ENCODE measurements around the gene DNM3. TPM values are rescaled to one million over a fixed set of nuclear protein-coding genes. Genes with fewer than 3 reads are reported as not detected.

DNM3 gene
- total and polyA plus RNA-seq, 2 of the 8 experiments (the other 6 are each of a cell fraction or from before 2014, with no cell fraction given), result 2.0 to 8.5 TPM

DNA sequence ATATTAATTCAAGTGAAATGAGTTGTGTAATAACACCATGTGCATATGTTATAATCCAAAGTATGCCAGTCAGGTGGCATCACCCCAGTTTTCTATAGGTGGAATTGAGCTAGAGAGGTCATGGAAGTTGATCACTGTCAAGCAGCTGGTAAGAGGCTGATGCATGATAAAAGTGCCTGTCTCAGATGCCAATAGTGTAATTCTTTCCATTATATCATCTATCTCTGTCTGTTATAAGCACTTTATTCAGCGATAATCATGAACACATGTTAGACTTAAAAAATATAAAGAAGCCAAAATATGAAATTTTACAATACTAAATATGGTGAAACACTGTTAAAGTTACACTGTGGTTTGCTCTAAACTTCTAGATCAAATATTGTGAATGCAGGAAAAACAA, 156.6 kb downstream of the DNM3 start:
- Histone ChIP-seq H4K91ac (replicated peaks; ENCODE audit: insufficient read length, low read length) (no peak overlapping the region), H2BK5ac (ENCODE audit: low read depth, low read length) (no peak overlapping the region), H2BK20ac (ENCODE audit: low read length) (no peak overlapping the region), H3K4me3 (ENCODE audit: extremely low read depth in 1 of 4, insufficient read depth in 2 of 4, low read depth in 3 of 4, low read length in 4 of 4) (no peak overlapping the region), H3K9ac (replicated peaks in 1 of 4; ENCODE audit: extremely low read depth in 1 of 4, low read depth in 3 of 4, low read length in 3 of 4) (no peak overlapping the region), H3K4ac (replicated peaks; ENCODE audit: insufficient read length, low read depth, low read length) (no peak overlapping the region), H3K36me3 (ENCODE audit: control insufficient read depth in 2 of 4, insufficient read depth in 4 of 4, low read length in 3 of 4) (no peaks in the 10 kb centered on the region), H3K14ac (ENCODE audit: insufficient read length) (no peak overlapping the region), H3K27me3 (replicated peaks in 1 of 4; ENCODE audit: control insufficient read depth in 3 of 4, extremely low read depth in 1 of 4, insufficient read depth in 3 of 4, low read length in 3 of 4) (no peaks in the 10 kb centered on the region), H2BK120ac (replicated peaks; ENCODE audit: low read depth, low read length) (no peak overlapping the region), H3K18ac (ENCODE audit: extremely low read depth, low read length) (no peak overlapping the region), H4K8ac (ENCODE audit: extremely low read depth, insufficient read depth, low read length) (no peak overlapping the region), H3K27ac (ENCODE audit: low read depth, low read length) (no peak overlapping the region), H3K23ac (ENCODE audit: insufficient read length) (no peak overlapping the region), H2AFZ (ENCODE audit: low read length) (no peak overlapping the region), H3K23me2 (ENCODE audit: low read depth, low read length) (no peaks in the 10 kb centered on the region), H4K5ac (ENCODE audit: insufficient read length, low read depth, low read length) (no peak overlapping the region), H4K20me1 (replicated peaks in 1 of 2; ENCODE audit: control insufficient read depth in 1 of 2, insufficient read depth in 2 of 2, low read length in 2 of 2) (no peaks in the 10 kb centered on the region), H2BK12ac (ENCODE audit: low read depth, low read length) (no peak overlapping the region), H3K4me2 (ENCODE audit: insufficient read depth in 1 of 2, low read depth in 2 of 2, low read length in 2 of 2) (no peak overlapping the region), H3K79me2 (ENCODE audit: control insufficient read depth in 1 of 2, insufficient read depth in 2 of 2, low read length in 2 of 2) (no peaks in the 10 kb centered on the region), H3K56ac (replicated peaks; ENCODE audit: insufficient read length, low read depth, low read length) (no peak overlapping the region), H3K4me1 (replicated peaks in 1 of 4; ENCODE audit: control insufficient read depth in 3 of 4, insufficient read depth in 4 of 4, low read length in 3 of 4) (no peaks in the 10 kb centered on the region), H2BK15ac (ENCODE audit: low read length) (no peak overlapping the region), H3K79me1 (ENCODE audit: low read depth, low read length) (no peaks in the 10 kb centered on the region; the same call in 1 of the 2 replicates), H2AK5ac (ENCODE audit: low read depth, low read length) (no peak overlapping the region), H3K9me3 (ENCODE audit: insufficient read depth in 2 of 2, low read depth in 1 of 2, low read length in 1 of 2) (no peaks in the 10 kb centered on the region)
- FAIRE-seq (no peak), DNase-seq (ENCODE audit: low read depth in 1 of 2, low spot score in 2 of 2) (no peak)
- POLR2A ChIA-PET (ENCODE audit: partially characterized antibody), result no interaction called here
- WGBS, 2 experiments (ENCODE audit: extremely low coverage in 1 of 2, insufficient coverage in 1 of 2, insufficient read length in 1 of 2, insufficient replicate concordance in 2 of 2, low coverage in 1 of 2, low lambda C conversion rate in 2 of 2, missing lambda C conversion rate in 1 of 2), result 88% methylated on average over 1 of the region's 1 CpG; no CpG with 5 or more reads in 1 of the 2 experiments
- CTCF ChIA-PET (ENCODE audit: partially characterized antibody), result interaction anchor here (0.9 to 4.8 kb wide), 4 partner anchors 13 to 407 kb away, joined by 3 to 40 read pairs (median 6); no protein-coding TSS in a partner anchor
- TF ChIP-seq CTBP2 (IDR thresholded peaks at IDR 0.05; ENCODE audit: borderline replicate concordance, insufficient read depth, insufficient read length, low read length) (no peak), EZH2 (IDR thresholded peaks at IDR 0.05; ENCODE audit: low read depth, low read length, severe bottlenecking) (no peak), RNF2 (IDR thresholded peaks at IDR 0.05; ENCODE audit: borderline replicate concordance, low read depth, low read length, missing control alignments, poor library complexity, severe bottlenecking) (no peak), ZNF274 (IDR thresholded peaks at IDR 0.05; ENCODE audit: borderline replicate concordance, extremely low read depth, low read length) (no peak), NRF1 (IDR thresholded peaks at IDR 0.05; ENCODE audit: low read depth, low read length) (no peak), KDM4A (IDR thresholded peaks at IDR 0.05; ENCODE audit: low read depth, low read length, severe bottlenecking) (no peak), POU5F1 (IDR thresholded peaks at IDR 0.05; ENCODE audit: low read depth, low read length) (no peak), RFX5 (IDR thresholded peaks at IDR 0.05; ENCODE audit: borderline replicate concordance, low read depth, low read length) (no peak), SP2 (IDR thresholded peaks at IDR 0.05; ENCODE audit: low read length) (no peak), RXRA (IDR thresholded peaks at IDR 0.05; ENCODE audit: insufficient read depth, low read depth, low read length) (no peak)
- TF ChIP-seq, protein P1, sequence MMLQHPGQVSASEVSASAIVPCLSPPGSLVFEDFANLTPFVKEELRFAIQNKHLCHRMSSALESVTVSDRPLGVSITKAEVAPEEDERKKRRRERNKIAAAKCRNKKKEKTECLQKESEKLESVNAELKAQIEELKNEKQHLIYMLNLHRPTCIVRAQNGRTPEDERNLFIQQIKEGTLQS (IDR thresholded peaks at IDR 0.05; ENCODE audit: insufficient read depth, low read depth, low read length), result no peak

Data from H1 (cell line).